CD4-positive, CD25-positive, alpha-beta regulatory T cell (primary cell): ENCODE data around the gene ATP6V0D1. TPM values are rescaled to one million over a fixed set of nuclear protein-coding genes. Genes with fewer than 3 reads are reported as not detected.
A peak's percentile ranks its signal among the peaks of the same experiment; 100 is the strongest.

ENCODE experiments used
- ATAC-seq, 2 donors: fragments of 150-1000 bp; cut with Tn5 transposase; one replicate each; pipeline ENCODE4 v1.10.0; 2021; ENCODE audit warnings: low read depth in 2 of 2, moderate number of reproducible peaks in 2 of 2, moderate library complexity in 1 of 2
- DNase-seq, 3 donors: peaks; one replicate each; pipeline versions ENCODE4 v3.0.0 to v3.0.0-alpha.2; 2012 to 2022; ENCODE audit warnings: mixed read lengths in 1 of 3
- H3K27ac ChIP-seq: one replicate; pipeline ENCODE4 v1.7.0; 2013; ENCODE audit warnings: mild to moderate bottlenecking, low read length; ENCODE audit not compliant: insufficient read depth, poor library complexity, severe bottlenecking
- H3K27me3 ChIP-seq: one replicate; pipeline ENCODE4 v1.7.0; 2013; ENCODE audit warnings: low read length; ENCODE audit not compliant: control insufficient read depth, insufficient read depth
- H3K36me3 ChIP-seq: one replicate; pipeline ENCODE4 v1.7.0; 2013; ENCODE audit warnings: mild to moderate bottlenecking, low read length, moderate library complexity; ENCODE audit not compliant: control insufficient read depth, insufficient read depth
- H3K4me1 ChIP-seq: 2 replicates; pipeline ENCODE4 v1.7.0; 2013; ENCODE audit warnings: mild to moderate bottlenecking, low read length; ENCODE audit not compliant: insufficient read depth, control insufficient read depth, poor library complexity, severe bottlenecking
- H3K4me3 ChIP-seq: one replicate; pipeline ENCODE4 v1.7.0; 2013; ENCODE audit warnings: low read depth, mild to moderate bottlenecking, low read length, moderate library complexity
- H3K9me3 ChIP-seq, 2 experiments: 1 replicate in 1 of 2; 2 replicates in 1 of 2; pipeline ENCODE4 v1.7.0; 2013; ENCODE audit warnings: low read length in 2 of 2, mild to moderate bottlenecking in 1 of 2, moderate library complexity in 1 of 2; ENCODE audit not compliant: control insufficient read depth in 2 of 2
- H3K27ac Mint-ChIP-seq, 3 donors: one replicate each; pipeline ENCODE4 v1.8.0; 2020 to 2022; ENCODE audit warnings: mild to moderate bottlenecking in 3 of 3, mixed read lengths in 3 of 3, moderate library complexity in 2 of 3
- H3K27me3 Mint-ChIP-seq: one replicate; pipeline ENCODE4 v1.8.0; 2022; ENCODE audit warnings: mild to moderate bottlenecking, mixed read lengths
- H3K36me3 Mint-ChIP-seq: one replicate; pipeline ENCODE4 v1.8.0; 2020; ENCODE audit warnings: mixed read lengths
- H3K4me1 Mint-ChIP-seq, 4 donors: one replicate each; pipeline ENCODE4 v1.8.0; 2020 to 2022; ENCODE audit warnings: mixed read lengths in 4 of 4, mild to moderate bottlenecking in 1 of 4
- H3K4me3 Mint-ChIP-seq, 4 donors: one replicate each; pipeline ENCODE4 v1.8.0; 2020 to 2022; ENCODE audit warnings: mild to moderate bottlenecking in 4 of 4, mixed read lengths in 4 of 4, moderate library complexity in 3 of 4
- H3K9me3 Mint-ChIP-seq, 7 donors: one replicate each; pipeline ENCODE4 v1.8.0; 2020 to 2022; ENCODE audit warnings: mixed read lengths in 7 of 7, mild to moderate bottlenecking in 3 of 7, moderate library complexity in 2 of 7
- polyA plus RNA-seq, 4 donors: library from polyadenylated mRNA; unstranded; fragments of 300-500 nt; fragmentation: Illumina TruSeq; gene quantifications; one replicate each; pipeline ENCODE4 v1.2.3, GENCODE V29; 2021
- total RNA-seq: library from RNA; stranded (reverse); gene quantifications from one replicate; pipeline ENCODE4 v1.2.3, GENCODE V29; 2022

The ATP6V0D1 gene
- total and polyA plus RNA-seq, 5 donors from 2014 or later = 92.5 to 141 (median 127) TPM

DNA sequence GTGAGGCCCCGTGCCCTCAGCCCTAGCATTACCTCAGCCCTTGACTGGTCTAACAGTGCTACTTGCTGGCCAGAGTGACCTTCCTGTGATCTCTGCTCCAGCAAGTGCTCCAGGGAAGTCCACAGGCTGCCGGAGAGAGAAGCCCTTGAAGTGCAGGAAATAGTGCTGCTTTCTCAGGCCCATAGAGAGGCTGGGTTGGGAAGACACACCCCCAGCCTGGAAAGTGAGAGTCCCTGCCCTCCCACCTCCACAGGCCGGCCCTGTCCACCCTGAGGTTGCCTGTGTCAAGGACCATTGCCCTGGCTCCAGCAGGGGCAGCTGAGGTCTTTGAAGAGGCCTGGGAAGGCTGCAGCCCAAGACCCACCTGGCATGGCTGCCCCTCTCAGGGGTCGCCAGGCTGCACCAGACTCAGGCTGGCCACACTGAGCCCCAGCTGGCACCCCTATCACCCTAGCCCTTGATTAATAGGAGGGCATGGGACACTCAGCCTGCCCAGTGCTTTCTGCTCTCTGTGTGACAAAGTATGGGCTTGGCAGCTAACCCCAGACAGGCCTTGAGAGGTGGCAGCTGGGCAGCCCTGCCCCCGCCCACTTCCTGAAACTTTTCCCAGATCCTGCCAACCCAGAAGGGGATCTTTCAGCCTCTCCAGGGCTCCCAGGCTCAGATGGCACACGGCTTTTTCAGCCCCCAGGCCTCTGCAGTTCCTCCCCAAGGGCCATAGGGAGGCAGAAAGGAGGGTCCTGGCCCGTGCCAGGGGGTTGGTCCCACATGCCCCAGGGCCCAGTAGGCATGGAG lies 21.7 kb downstream of the ATP6V0D1 start:
- peaks cover 0 to 39% (median 15%) of the 10 kb centered on the region in 4 donors for H3K4me1 Mint-ChIP-seq
- no peak overlapping the region for H3K4me3 Mint-ChIP-seq
- H3K9me3 Mint-ChIP-seq = no peaks in the 10 kb centered on the region
- H3K9me3 ChIP-seq = no peaks in the 10 kb centered on the region
- H3K4me3 ChIP-seq = no peak overlapping the region
- H3K27me3 ChIP-seq = no peaks in the 10 kb centered on the region
- no peaks in the 10 kb centered on the region for H3K27me3 Mint-ChIP-seq
- H3K27ac Mint-ChIP-seq = peak overlapping the region in 2 of 3 donors; percentile 78 to 93
- H3K36me3 ChIP-seq = peaks cover 9% of the 10 kb centered on the region
- H3K4me1 ChIP-seq = no peaks in the 10 kb centered on the region
- no peak for DNase-seq
- no peak for ATAC-seq
- H3K36me3 Mint-ChIP-seq = peaks cover 4% of the 10 kb centered on the region
- H3K27ac ChIP-seq = no peak overlapping the region

DNA sequence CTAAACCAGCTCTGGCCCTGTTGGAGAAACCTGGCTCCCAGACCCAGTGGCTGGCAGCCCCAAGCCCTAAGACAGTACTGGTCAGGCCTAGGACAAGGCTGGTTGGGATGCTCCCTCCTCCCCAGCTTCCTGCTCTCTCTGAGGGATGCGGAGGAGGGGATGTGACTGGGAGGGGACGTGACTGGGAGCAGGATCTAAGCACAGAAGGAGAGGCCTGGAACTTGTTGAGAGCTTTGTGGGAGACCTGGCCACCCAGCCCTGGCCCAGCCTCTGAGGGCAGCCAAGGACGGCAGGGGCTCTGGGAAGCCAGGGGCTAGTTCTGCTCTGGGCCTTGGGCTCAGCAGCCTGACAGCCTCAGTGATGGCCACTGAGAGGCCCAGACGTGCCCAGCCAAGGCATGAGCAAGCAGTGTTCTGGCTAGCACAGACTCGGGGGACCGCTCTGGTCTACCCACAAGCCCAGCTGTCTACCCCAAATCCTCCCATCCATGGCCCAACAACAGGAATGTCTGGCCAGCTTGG lies 22.8 kb downstream of the ATP6V0D1 start:
- Histone ChIP-seq H3K27ac (no peak overlapping the region), H3K9me3 (no peaks in the 10 kb centered on the region), H3K27me3 (no peaks in the 10 kb centered on the region), H3K36me3 (peaks cover 12% of the 10 kb centered on the region), H3K4me3 (no peak overlapping the region), H3K4me1 (no peaks in the 10 kb centered on the region)
- Mint-ChIP-seq H3K36me3 (peaks cover 6% of the 10 kb centered on the region), H3K4me1 (peaks cover 0 to 40% (median 17%) of the 10 kb centered on the region in 4 donors), H3K9me3 (no peaks in the 10 kb centered on the region), H3K27ac (no peak overlapping the region), H3K4me3 (no peak overlapping the region), H3K27me3 (no peaks in the 10 kb centered on the region)
- DNase-seq (no peak), ATAC-seq (no peak)

DNA sequence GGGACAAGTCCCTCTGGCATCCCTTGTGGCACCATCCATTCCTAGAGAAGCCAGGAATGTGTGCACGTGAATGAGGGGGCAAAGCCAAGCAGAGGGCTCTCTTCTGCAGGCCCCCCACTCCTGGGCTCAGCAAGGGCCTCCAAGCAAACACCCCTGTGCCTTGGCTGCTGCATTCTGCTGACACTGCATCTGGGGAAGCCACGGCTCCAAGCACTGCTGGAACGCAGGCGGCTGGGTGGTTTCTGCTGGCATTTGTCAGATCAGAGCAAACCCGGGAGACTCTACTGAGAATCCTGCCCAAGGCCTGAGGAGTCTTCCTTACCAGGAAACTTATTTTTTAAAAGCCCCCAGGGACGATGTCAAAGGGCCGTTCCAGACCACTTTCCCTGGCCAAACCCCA lies 23.3 kb downstream of the ATP6V0D1 start:
- peaks cover 14% of the 10 kb centered on the region for H3K36me3 ChIP-seq

DNA sequence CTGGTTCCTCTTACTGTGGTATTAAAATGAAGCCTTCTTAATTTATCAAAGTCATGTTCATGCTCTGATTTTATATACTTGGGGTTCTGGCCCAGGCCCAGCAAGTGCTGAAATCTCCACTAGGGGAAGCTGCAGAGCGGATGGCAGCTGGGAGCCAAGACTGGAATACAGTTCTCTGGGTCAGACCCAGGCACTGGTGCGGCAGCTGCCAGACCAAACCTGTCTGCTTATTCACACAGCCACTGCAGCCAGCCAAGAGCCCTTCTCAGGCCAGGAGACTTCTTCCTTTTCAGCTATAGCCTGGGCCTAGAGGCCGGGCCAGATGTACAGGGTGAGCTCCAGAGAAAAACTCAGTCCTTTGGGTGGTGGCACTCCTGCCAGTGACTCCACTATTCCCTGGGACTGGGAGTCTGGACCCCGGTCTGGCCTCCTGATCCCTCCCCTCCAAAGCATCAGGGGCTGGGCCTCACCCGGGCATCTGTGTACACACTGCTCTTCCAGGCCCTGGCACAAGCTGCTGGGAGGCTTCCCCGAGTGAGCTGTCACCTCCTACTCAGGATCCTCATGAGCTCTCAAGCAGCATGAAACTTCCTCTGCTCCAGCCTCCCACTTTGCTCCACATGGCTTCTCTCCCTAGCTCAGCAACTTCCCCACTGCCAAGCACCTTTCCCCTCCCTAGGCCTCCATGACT lies 24.4 kb downstream of the ATP6V0D1 start:
- Histone ChIP-seq H3K36me3 (peaks cover 20% of the 10 kb centered on the region), H3K9me3 (no peaks in the 10 kb centered on the region), H3K4me3 (no peak overlapping the region), H3K27ac (no peak overlapping the region), H3K27me3 (no peaks in the 10 kb centered on the region), H3K4me1 (no peaks in the 10 kb centered on the region)
- Mint-ChIP-seq H3K9me3 (no peaks in the 10 kb centered on the region), H3K36me3 (peaks cover 7% of the 10 kb centered on the region), H3K4me3 (no peak overlapping the region), H3K4me1 (peaks cover 0 to 36% (median 17%) of the 10 kb centered on the region in 4 donors), H3K27me3 (no peaks in the 10 kb centered on the region), H3K27ac (peak overlapping the region in 2 of 3 donors; percentile 45 to 83)
- DNase-seq (no peak), ATAC-seq (no peak)

More for the DNA sequence above, 23.3 kb downstream of the ATP6V0D1 start:
- no peaks in the 10 kb centered on the region for H3K27me3 Mint-ChIP-seq
- H3K9me3 Mint-ChIP-seq = no peaks in the 10 kb centered on the region
- H3K27me3 ChIP-seq = no peaks in the 10 kb centered on the region
- peaks cover 7% of the 10 kb centered on the region for H3K36me3 Mint-ChIP-seq
- H3K4me1 ChIP-seq = no peaks in the 10 kb centered on the region
- no peak overlapping the region for H3K27ac Mint-ChIP-seq
- no peaks in the 10 kb centered on the region for H3K9me3 ChIP-seq
- no peak for DNase-seq
- no peak overlapping the region for H3K4me3 Mint-ChIP-seq
- H3K4me3 ChIP-seq = no peak overlapping the region
- ATAC-seq = no peak
- peaks cover 0 to 40% (median 17%) of the 10 kb centered on the region in 4 donors for H3K4me1 Mint-ChIP-seq
- no peak overlapping the region for H3K27ac ChIP-seq

DNA sequence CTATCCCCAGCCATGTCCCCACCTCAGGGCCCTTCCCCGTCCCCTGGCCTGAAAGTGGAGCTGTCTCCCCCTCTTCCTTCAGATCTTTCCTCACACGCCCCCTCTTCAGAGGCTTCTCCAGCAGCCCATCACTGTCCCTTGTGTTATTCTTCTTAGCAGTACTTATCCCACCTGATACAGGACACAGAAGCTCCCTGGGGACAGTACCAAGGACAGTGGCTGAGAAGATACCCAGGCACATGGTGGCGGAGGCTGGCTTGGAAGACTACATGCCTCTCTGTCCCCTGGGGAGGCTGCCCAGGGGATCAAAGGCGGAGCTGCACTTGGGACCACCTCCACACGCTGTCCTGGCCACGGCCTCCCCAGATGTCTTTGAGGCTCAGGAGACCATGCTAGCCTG lies 26.1 kb downstream of the ATP6V0D1 start:
- peak overlapping the region in 1 of 3 donors; percentile 59 for H3K27ac Mint-ChIP-seq
- peaks cover 28% of the 10 kb centered on the region for H3K36me3 ChIP-seq
- peaks cover 18% of the 10 kb centered on the region for H3K36me3 Mint-ChIP-seq

DNA sequence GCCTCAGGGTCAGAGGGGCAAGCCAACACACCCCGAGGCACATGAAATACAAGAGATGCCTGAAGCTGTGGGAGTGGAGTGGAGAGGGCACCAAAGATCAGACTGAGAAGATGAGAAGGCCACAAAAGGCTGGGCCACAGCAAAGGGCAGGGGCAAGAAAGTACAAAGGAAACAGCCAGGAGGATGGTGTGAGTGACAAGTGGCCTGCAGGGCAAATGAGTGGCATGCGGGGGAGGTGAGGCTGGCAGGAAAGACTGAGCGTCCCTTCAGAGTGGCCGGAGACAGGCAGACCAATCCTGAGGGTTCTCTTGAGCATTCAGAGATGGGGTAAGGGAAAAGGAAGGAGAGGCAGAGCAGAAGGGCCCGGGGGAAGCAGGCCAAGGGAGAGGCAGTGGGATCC lies 26.9 kb downstream of the ATP6V0D1 start:
- Mint-ChIP-seq H3K27ac (peak overlapping the region in 2 of 3 donors; percentile 22 to 46), H3K27me3 (no peaks in the 10 kb centered on the region), H3K4me1 (peaks cover 0 to 33% (median 20%) of the 10 kb centered on the region in 4 donors), H3K36me3 (peaks cover 18% of the 10 kb centered on the region), H3K4me3 (no peak overlapping the region), H3K9me3 (no peaks in the 10 kb centered on the region)
- peaks cover 30% of the 10 kb centered on the region for H3K36me3 ChIP-seq
- H3K9me3 ChIP-seq = no peaks in the 10 kb centered on the region
- no peaks in the 10 kb centered on the region for H3K4me1 ChIP-seq
- ATAC-seq = no peak
- H3K27me3 ChIP-seq = no peaks in the 10 kb centered on the region
- no peak overlapping the region for H3K27ac ChIP-seq
- no peak overlapping the region for H3K4me3 ChIP-seq
- DNase-seq = no peak

More for the DNA sequence above, 26.1 kb downstream of the ATP6V0D1 start:
- Mint-ChIP-seq H3K4me1 (peaks cover 0 to 28% (median 17%) of the 10 kb centered on the region in 4 donors), H3K27me3 (no peaks in the 10 kb centered on the region), H3K9me3 (no peaks in the 10 kb centered on the region), H3K4me3 (no peak overlapping the region)
- Histone ChIP-seq H3K27me3 (no peaks in the 10 kb centered on the region), H3K9me3 (no peaks in the 10 kb centered on the region), H3K4me1 (no peaks in the 10 kb centered on the region), H3K27ac (no peak overlapping the region), H3K4me3 (no peak overlapping the region)
- DNase-seq = no peak
- no peak for ATAC-seq

DNA sequence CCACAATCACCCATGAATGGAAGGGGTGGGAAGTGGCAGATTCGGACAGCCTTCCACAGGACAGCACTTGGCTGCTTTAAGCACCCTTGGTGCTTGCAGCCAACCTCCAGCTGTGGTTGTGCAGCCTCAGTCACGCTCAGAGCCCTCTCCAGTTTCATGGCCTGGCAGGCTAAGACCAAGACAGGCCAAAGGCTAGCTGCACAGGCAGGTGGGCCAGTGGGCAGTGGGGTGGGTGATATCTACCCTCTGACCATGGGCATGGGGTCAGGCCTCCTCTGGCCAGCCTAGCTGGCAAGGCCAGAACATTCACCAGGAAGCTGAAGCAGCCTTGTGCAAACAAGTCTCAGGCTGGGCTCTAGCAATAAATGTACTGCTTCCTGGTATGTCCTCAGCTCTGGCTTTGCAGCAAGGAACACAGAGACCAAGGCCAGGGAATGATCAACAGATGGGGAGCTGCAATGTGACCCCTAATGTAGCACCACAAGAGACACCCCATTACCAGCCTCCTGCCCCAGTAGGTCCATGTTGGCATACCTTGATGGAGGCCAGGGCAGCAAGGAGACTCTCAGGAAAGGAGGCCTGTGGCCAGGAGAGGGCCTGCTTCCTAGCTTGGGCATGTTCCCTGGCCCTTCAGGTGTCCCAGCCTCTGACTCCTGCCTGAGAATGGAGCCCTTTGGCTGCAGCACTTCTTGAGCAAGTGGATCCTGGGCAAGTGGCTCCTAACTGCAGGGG lies 29.1 kb downstream of the ATP6V0D1 start:
- peak overlapping the region in 1 of 3 donors; percentile 80 for H3K27ac Mint-ChIP-seq
- Histone ChIP-seq H3K36me3 (peaks cover 33% of the 10 kb centered on the region), H3K4me3 (no peak overlapping the region), H3K4me1 (no peaks in the 10 kb centered on the region), H3K9me3 (no peaks in the 10 kb centered on the region), H3K27ac (no peak overlapping the region), H3K27me3 (no peaks in the 10 kb centered on the region)
- peaks cover 20% of the 10 kb centered on the region for H3K36me3 Mint-ChIP-seq
- H3K9me3 Mint-ChIP-seq = no peaks in the 10 kb centered on the region
- DNase-seq (no peak), ATAC-seq (no peak)
- no peak overlapping the region for H3K4me3 Mint-ChIP-seq
- H3K27me3 Mint-ChIP-seq = no peaks in the 10 kb centered on the region
- peaks cover 0 to 30% (median 17%) of the 10 kb centered on the region in 4 donors for H3K4me1 Mint-ChIP-seq
